ENCODE measurements around the gene FCSK. TPM values are rescaled to one million over a fixed set of nuclear protein-coding genes. Genes with fewer than 3 reads are reported as not detected.
"Not testable (repeated sequence)": the region's sequence is repeated elsewhere in the genome, so short reads cannot be mapped to it uniquely, and the experiment has no call there.

Gene FCSK
- total RNA-seq, 1 donor: 11.9 TPM

- TF ChIP-seq CTCF (IDR thresholded peaks at IDR 0.05; ENCODE audit: extremely low read depth, low read depth, low read length): no peak
- Histone ChIP-seq H3K27ac (ENCODE audit: low read depth, low read length) (no peak overlapping the region), H3K9me3 (ENCODE audit: low read depth, low read length) (no peaks in the 10 kb centered on the region), H3K36me3 (ENCODE audit: insufficient read depth, low read length) (peaks cover 9% of the 10 kb centered on the region), H3K4me3 (ENCODE audit: insufficient read depth, low read length) (no peak overlapping the region), H3K4me2 (ENCODE audit: insufficient read depth, low read length) (no peak overlapping the region), H3K79me2 (ENCODE audit: insufficient read depth, low read length) (peaks cover 25% of the 10 kb centered on the region), H4K20me1 (ENCODE audit: insufficient read depth, low read length) (peaks cover 16% of the 10 kb centered on the region), H3K4me1 (ENCODE audit: insufficient read depth, low read length) (no peaks in the 10 kb centered on the region), H2AFZ (ENCODE audit: low read length) (no peak overlapping the region), H3K27me3 (ENCODE audit: insufficient read depth, low read length) (no peaks in the 10 kb centered on the region)
- DNase-seq (ENCODE audit: insufficient read length, low spot score, missing footprints): no peak
Observed at GRCh38 chr16:70412385-70412784, 42.0 kb upstream of the FCSK start.

GRCh38 chr16:70413572-70413971, 40.8 kb upstream of the FCSK start:
- H3K27me3 ChIP-seq (ENCODE audit: insufficient read depth, low read length); H3K9me3 ChIP-seq (ENCODE audit: low read depth, low read length); H3K4me2 ChIP-seq (ENCODE audit: insufficient read depth, low read length); H3K4me1 ChIP-seq (ENCODE audit: insufficient read depth, low read length); H2AFZ ChIP-seq (ENCODE audit: low read length); H3K4me3 ChIP-seq (ENCODE audit: insufficient read depth, low read length); H3K27ac ChIP-seq (ENCODE audit: low read depth, low read length); H3K36me3 ChIP-seq (ENCODE audit: insufficient read depth, low read length): not testable (repeated sequence)
- Histone ChIP-seq H3K79me2 (ENCODE audit: insufficient read depth, low read length) (peaks cover 27% of the 10 kb centered on the region), H4K20me1 (ENCODE audit: insufficient read depth, low read length) (peaks cover 19% of the 10 kb centered on the region)
- DNase-seq (ENCODE audit: insufficient read length, low spot score, missing footprints): peak; percentile 18

- H3K36me3 ChIP-seq (ENCODE audit: insufficient read depth, low read length): peaks cover 8% of the 10 kb centered on the region
- DNase-seq (ENCODE audit: insufficient read length, low spot score, missing footprints): peak; percentile 60
- no peak overlapping the region for H3K4me2 ChIP-seq (ENCODE audit: insufficient read depth, low read length)
- no peaks in the 10 kb centered on the region for H3K27me3 ChIP-seq (ENCODE audit: insufficient read depth, low read length)
- H3K79me2 ChIP-seq (ENCODE audit: insufficient read depth, low read length): peaks cover 54% of the 10 kb centered on the region
- no peak overlapping the region for H3K4me3 ChIP-seq (ENCODE audit: insufficient read depth, low read length)
- no peak overlapping the region for H2AFZ ChIP-seq (ENCODE audit: low read length)
- H3K4me1 ChIP-seq (ENCODE audit: insufficient read depth, low read length): no peaks in the 10 kb centered on the region
- no peak overlapping the region for H3K27ac ChIP-seq (ENCODE audit: low read depth, low read length)
- TF ChIP-seq CTCF (IDR thresholded peaks at IDR 0.05; ENCODE audit: extremely low read depth, low read depth, low read length): no peak
- H4K20me1 ChIP-seq (ENCODE audit: insufficient read depth, low read length): peaks cover 40% of the 10 kb centered on the region
- H3K9me3 ChIP-seq (ENCODE audit: low read depth, low read length): no peaks in the 10 kb centered on the region
Observed at GRCh38 chr16:70416748-70417616, 37.4 kb upstream of the FCSK start.

GRCh38 chr16:70417661-70418060, 36.7 kb upstream of the FCSK start:
- peaks cover 60% of the 10 kb centered on the region for H3K79me2 ChIP-seq (ENCODE audit: insufficient read depth, low read length)
- no peaks in the 10 kb centered on the region for H3K9me3 ChIP-seq (ENCODE audit: low read depth, low read length)
- H3K4me1 ChIP-seq (ENCODE audit: insufficient read depth, low read length): no peaks in the 10 kb centered on the region
- H3K36me3 ChIP-seq (ENCODE audit: insufficient read depth, low read length): peaks cover 4% of the 10 kb centered on the region
- H4K20me1 ChIP-seq (ENCODE audit: insufficient read depth, low read length): peaks cover 46% of the 10 kb centered on the region
- no peak for TF ChIP-seq CTCF (IDR thresholded peaks at IDR 0.05; ENCODE audit: extremely low read depth, low read depth, low read length)
- no peak overlapping the region for H3K27ac ChIP-seq (ENCODE audit: low read depth, low read length)
- DNase-seq (ENCODE audit: insufficient read length, low spot score, missing footprints): peak; percentile 37
- no peak overlapping the region for H3K4me2 ChIP-seq (ENCODE audit: insufficient read depth, low read length)
- H3K27me3 ChIP-seq (ENCODE audit: insufficient read depth, low read length): no peaks in the 10 kb centered on the region
- H2AFZ ChIP-seq (ENCODE audit: low read length): no peak overlapping the region
- H3K4me3 ChIP-seq (ENCODE audit: insufficient read depth, low read length): no peak overlapping the region
